K562 (cell line): ENCODE results near the gene RPL7A. TPM values are rescaled to one million over a fixed set of nuclear protein-coding genes. Genes with fewer than 3 reads are reported as not detected.

ENCODE experiments used
- ATAC-seq: fragments of 200-7000 bp; cut with Tn5 transposase; 3 replicates; pipeline ENCODE4 v1.9.1; 2020; ENCODE audit warnings: moderate library complexity
- BruUV-seq: library from RNA; stranded (reverse); fragments of 400-500 nt; replicated peaks from 2 replicates; lab custom pipeline; 2021; lab: Mats Ljungman, UMichigan
- CTCF ChIA-PET: fragments of 300-600 bp; formaldehyde crosslinking; extraction: SDS; loops from one replicate; lab custom pipeline; 2021; ENCODE audit warnings: low intra/inter-chr PET ratio; lab: Yijun Ruan, JAX
- POLR2A ChIA-PET: fragments of 300-600, 350-650 bp; sonication (Branson Sonifier 250); formaldehyde crosslinking; extraction: SDS; loops from one replicate; lab custom pipeline; 2021; ENCODE audit warnings: antibody characterized with exemption, inconsistent platforms; lab: Yijun Ruan, JAX
- DNase-seq, 4 experiments: peaks; one replicate each; pipeline versions ENCODE4 v3.0.0 to v3.0.0-alpha.2; 2011 to 2018; ENCODE audit warnings: low spot score in 3 of 4, mixed read lengths in 3 of 4; ENCODE audit errors: extremely low read depth in 1 of 4
- FAIRE-seq: peaks from 2 replicates; lab custom pipeline; 2011; peaks lifted over from hg19 to GRCh38; lab: Jason Lieb, UNC
- H2AFZ ChIP-seq: 2 replicates; pipeline ENCODE4 v1.6.0; 2011; ENCODE audit warnings: low read depth, low read length, control low read depth, inconsistent platforms
- H3K27ac ChIP-seq: fragments of 200-600 bp; 3 replicates; pipeline ENCODE4 v1.8.0; 2011; ENCODE audit warnings: low read depth, mild to moderate bottlenecking, control low read depth, inconsistent platforms, low read length, moderate library complexity, mixed read lengths; ENCODE audit errors: extremely low read depth
- H3K27me3 ChIP-seq, 2 experiments: fragments of 300-600 bp in 1 of 2; 2 replicates in 1 of 2; 3 replicates in 1 of 2; pipeline versions ENCODE4 v1.6.0 to v1.8.0; 2011; ENCODE audit warnings: inconsistent platforms in 2 of 2, low read length in 2 of 2, mild to moderate bottlenecking in 1 of 2, mixed read lengths in 1 of 2, moderate library complexity in 1 of 2; ENCODE audit not compliant: control insufficient read depth in 2 of 2, insufficient read depth in 2 of 2
- H3K36me3 ChIP-seq: fragments of 300-600 bp; 3 replicates; pipeline ENCODE4 v1.8.0; 2011; ENCODE audit warnings: mild to moderate bottlenecking, low read length, inconsistent platforms; ENCODE audit not compliant: control insufficient read depth, insufficient read depth
- H3K4me1 ChIP-seq, 2 experiments: fragments of 200-600 bp in 1 of 2; replicated peaks in 1 of 2; 2 replicates in 1 of 2; 3 replicates in 1 of 2; pipeline versions ENCODE4 v1.5.1 to v1.8.0; 2011; ENCODE audit warnings: inconsistent platforms in 2 of 2, low read length in 2 of 2, mild to moderate bottlenecking in 1 of 2, mixed read lengths in 1 of 2, moderate library complexity in 1 of 2; ENCODE audit not compliant: control insufficient read depth in 2 of 2, insufficient read depth in 2 of 2
- H3K4me2 ChIP-seq: 2 replicates; pipeline ENCODE4 v1.6.1; 2011; ENCODE audit warnings: low read length, control low read depth, inconsistent platforms, mixed read lengths; ENCODE audit not compliant: insufficient read depth
- H3K4me3 ChIP-seq: fragments of 200-600 bp; sonication (generic), shearing (Covaris generic); 2 replicates; pipeline ENCODE4 v1.5.1; 2016; ENCODE audit warnings: control low read depth, inconsistent platforms
- H3K79me2 ChIP-seq: fragments of 200-600 bp; 3 replicates; pipeline ENCODE4 v1.8.0; 2011; ENCODE audit warnings: low read length, inconsistent platforms; ENCODE audit not compliant: control insufficient read depth, insufficient read depth
- H3K9ac ChIP-seq, 2 experiments: 2 replicates each; pipeline versions ENCODE4 v1.6.0 to v1.6.1; 2011; ENCODE audit warnings: low read depth in 2 of 2, low read length in 2 of 2, control low read depth in 1 of 2, inconsistent platforms in 1 of 2, mild to moderate bottlenecking in 1 of 2, mixed read lengths in 1 of 2; ENCODE audit not compliant: insufficient read depth in 1 of 2
- H3K9me1 ChIP-seq: one replicate; pipeline ENCODE4 v1.6.0; 2011; ENCODE audit warnings: inconsistent platforms, mild to moderate bottlenecking, low read length, moderate library complexity; ENCODE audit not compliant: control insufficient read depth, insufficient read depth
- H3K9me3 ChIP-seq: replicated peaks from 2 replicates; pipeline ENCODE4 v1.5.1; 2011; ENCODE audit warnings: low read depth, low read length, inconsistent platforms; ENCODE audit not compliant: control insufficient read depth, insufficient read depth
- H4K20me1 ChIP-seq: replicated peaks from 2 replicates; pipeline ENCODE4 v1.6.1; 2011; ENCODE audit warnings: low read length, inconsistent platforms, mixed read lengths; ENCODE audit not compliant: control insufficient read depth, insufficient read depth
- ARNT ChIP-seq, 2 experiments: fragments of 450-650 bp; IDR thresholded peaks; 2 replicates each; pipeline ENCODE4 v1.6.1; 2016; ENCODE audit warnings: mild to moderate bottlenecking in 1 of 2
- CEBPG ChIP-seq, 3 experiments: fragments of 200-800 bp in 1 of 3; sonication (Bioruptor generic) in 1 of 3; sonication (generic) in 1 of 3; formaldehyde crosslinking in 1 of 3; IDR thresholded peaks in 2 of 3; conservative IDR thresholded peaks in 1 of 3; 2 replicates each; pipeline versions ENCODE4 v1.6.1 to v1.8.0; 2016 to 2022; ENCODE audit warnings: missing compliant biosample characterization in 2 of 3, missing genetic modification characterization in 2 of 3, mild to moderate bottlenecking in 1 of 3, missing genetic modification reagents in 1 of 3
- FOXA1 ChIP-seq: fragments of 450-650 bp; IDR thresholded peaks from 2 replicates; pipeline ENCODE4 v1.6.1; 2016; ENCODE audit warnings: mild to moderate bottlenecking, borderline replicate concordance
- FOXA3 ChIP-seq, 2 experiments: fragments of 450-650 bp in 1 of 2; sonication (generic) in 1 of 2; formaldehyde crosslinking; IDR thresholded peaks in 1 of 2; conservative IDR thresholded peaks in 1 of 2; 2 replicates each; pipeline versions ENCODE4 v1.4.0 to v1.8.0; 2020 to 2022; ENCODE audit warnings: mild to moderate bottlenecking in 2 of 2, missing genetic modification reagents in 1 of 2
- FOXP1 ChIP-seq: sonication (generic); formaldehyde crosslinking; IDR thresholded peaks from 2 replicates; pipeline ENCODE4 v1.8.0; 2022; ENCODE audit warnings: mild to moderate bottlenecking, missing genetic modification reagents
- KDM5B ChIP-seq: fragments of 200-600 bp; sonication (generic); IDR thresholded peaks from 2 replicates; pipeline ENCODE4 v1.6.1; 2012; ENCODE audit warnings: low read depth, mild to moderate bottlenecking, moderate library complexity, low read length, control low read depth, inconsistent platforms; ENCODE audit not compliant: insufficient replicate concordance
- PHF8 ChIP-seq: fragments of 200-600 bp; sonication (generic); IDR thresholded peaks from 2 replicates; pipeline ENCODE4 v1.6.1; 2012; ENCODE audit warnings: mixed run types, mild to moderate bottlenecking, inconsistent platforms, low read length, moderate library complexity, borderline replicate concordance
- RBBP5 ChIP-seq: fragments of 200-600 bp; sonication (generic); IDR thresholded peaks from 2 replicates; pipeline ENCODE4 v1.6.1; 2012; ENCODE audit warnings: borderline replicate concordance, mild to moderate bottlenecking, low read length, control low read depth, inconsistent platforms; ENCODE audit not compliant: insufficient read depth, poor library complexity, severe bottlenecking
- SAP30 ChIP-seq: fragments of 200-600 bp; sonication (generic); IDR thresholded peaks from 2 replicates; pipeline ENCODE4 v1.6.1; 2012; ENCODE audit warnings: borderline replicate concordance, low read depth, mild to moderate bottlenecking, moderate library complexity, low read length, control low read depth, inconsistent platforms; ENCODE audit not compliant: insufficient read depth, poor library complexity, severe bottlenecking
- TEAD1 ChIP-seq, 2 experiments: fragments of 450-650 bp in 1 of 2; sonication (generic) in 1 of 2; formaldehyde crosslinking; IDR thresholded peaks; 2 replicates each; pipeline versions ENCODE4 v1.4.0 to v1.8.0; 2020 to 2022; ENCODE audit warnings: mild to moderate bottlenecking in 2 of 2, missing genetic modification reagents in 1 of 2
- ZFX ChIP-seq: sonication (generic); formaldehyde crosslinking; IDR thresholded peaks from 2 replicates; pipeline ENCODE4 v1.8.0; 2022; ENCODE audit warnings: mild to moderate bottlenecking, missing genetic modification reagents, moderate library complexity
- ZNF232 ChIP-seq: sonication (generic); formaldehyde crosslinking; IDR thresholded peaks from 2 replicates; pipeline ENCODE4 v1.8.0; 2022; ENCODE audit warnings: mild to moderate bottlenecking, missing genetic modification reagents
- WGBS: fragments of 100-300 bp; shearing (Covaris generic); methylation state at CpG from one replicate; pipeline ENCODE4 v1.1.6; 2016; ENCODE audit warnings: low coverage, mixed read lengths; ENCODE audit not compliant: insufficient coverage; ENCODE audit errors: missing lambda C conversion rate; 5-methylcytosine and 5-hydroxymethylcytosine counted together
- in situ Hi-C: fragments of 300-500 bp; cut with MboI; formaldehyde crosslinking; loops from 4 replicates; pipeline ENCODE4 v1.15.0; 2018; ENCODE audit warnings: inconsistent platforms, mixed read lengths
- intact Hi-C: fragments of 100-400 bp; cut with micrococcal nuclease; formaldehyde crosslinking; loops from 2 replicates; pipeline ENCODE4 v1.14.2; 2022
- polyA plus RNA-seq, 8 experiments: library from polyadenylated mRNA; depleted of rRNA in 4 of 8; stranded (reverse) in 5 of 8; unstranded in 3 of 8; fragments of >200 nt; fragmentation: Nextera tagmentation in 2 of 8; fragmentation: Illumina TruSeq in 1 of 8; extraction: Ambion mirVana in 2 of 8; extraction: Trizol in 1 of 8; gene quantifications; 2 replicates each; pipeline versions ENCODE4 v1.2.1 to v1.2.3, GENCODE V29; 2011 to 2014; ENCODE audit warnings: inconsistent platforms in 1 of 8, missing spikeins in 1 of 8
- total RNA-seq, 7 experiments: library from RNA; depleted of rRNA in 6 of 7; stranded (reverse); fragments of >200 nt in 6 of 7; fragmentation: Illumina TruSeq in 2 of 7; extraction: Trizol in 2 of 7; gene quantifications; 2 replicates each; pipeline versions ENCODE4 v1.2.1 to v1.2.3, GENCODE V29; 2011 to 2021; ENCODE audit warnings: low replicate concordance in 1 of 7

Gene RPL7A
- total and polyA plus RNA-seq, 9 of the 15 experiments (the other 6 are each of a cell fraction or from before 2014, with no cell fraction given): 1,935 to 3,760 (median 2,652) TPM

- H4K20me1 ChIP-seq: peaks cover 32% of the 10 kb centered on the region; the same call in 1 of the 2 replicates
- 87% methylated on average over 7 of the region's 7 CpGs for WGBS
- peak; percentile 35 for TF ChIP-seq KDM5B
- TF ChIP-seq FOXA1: no peak
- no peak for TF ChIP-seq CEBPG (CRISPR knock-in tag; IDR thresholded peaks at IDR 0.05)
- TF ChIP-seq CEBPG (tag; conservative IDR thresholded peaks at IDR 0.05 in 1 of 2, IDR thresholded peaks at IDR 0.05 in 1 of 2): no peak
- TF ChIP-seq, all 486 proteins: peak for 1
- FAIRE-seq (no peak), DNase-seq (no peak), ATAC-seq (no peak)
- Histone ChIP-seq H2AFZ (no peak overlapping the region), H3K36me3 (peaks cover 71% of the 10 kb centered on the region), H3K9ac (peak overlapping the region in 1 of 2 experiments; percentile 69; a peak in 2 of 4 replicates), H3K27me3 (no peaks in the 10 kb centered on the region), H3K9me3 (no peaks in the 10 kb centered on the region), H3K9me1 (peaks cover 3% of the 10 kb centered on the region), H3K4me2 (peak overlapping the region; percentile 86; the same call in 1 of the 2 replicates), H3K4me1 (peaks cover 17 to 44% of the 10 kb centered on the region in 2 experiments; a peak in 4 of 5 replicates), H3K4me3 (peak overlapping the region; percentile 3; the same call in 1 of the 2 replicates), H3K27ac (no peak overlapping the region), H3K79me2 (peaks cover 48% of the 10 kb centered on the region)
- POLR2A ChIA-PET: interaction anchor here (0.6 to 7.4 kb wide), 12 partner anchors 9 to 184 kb away, joined by 3 to 109 read pairs (median 4); no protein-coding TSS in a partner anchor
- CTCF ChIA-PET: no interaction called here
- in situ Hi-C loops: no loop called here
- no TSS peak for BruUV-seq
- intact Hi-C loops: no loop called here
Measured at GRCh38 chr9:133354766-133355165, 6.7 kb downstream of the RPL7A start.

DNA sequence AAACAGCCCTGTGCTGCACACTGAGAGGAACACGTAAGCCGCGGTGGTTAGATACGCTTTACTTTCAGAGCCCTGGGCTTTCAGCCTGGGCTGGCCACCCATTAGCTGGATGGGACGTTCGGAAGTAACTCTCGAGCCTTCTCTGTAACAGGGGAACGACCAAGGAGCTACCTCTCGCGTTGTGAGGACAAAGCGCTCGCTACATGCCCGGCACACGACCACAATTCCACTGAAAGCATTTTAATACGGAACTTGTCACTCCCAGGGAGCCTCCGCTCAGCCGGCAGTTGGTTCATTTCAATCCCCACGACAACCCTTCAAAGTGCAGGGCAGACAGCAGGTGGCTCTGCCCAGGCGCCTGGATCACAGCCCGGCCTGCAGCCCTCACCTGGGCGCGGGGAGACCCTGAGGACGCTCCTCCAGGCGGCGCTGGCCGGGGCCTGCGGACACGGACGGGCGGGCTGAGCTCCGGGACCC lies 7.9 kb downstream of the RPL7A start:
- H3K4me1 ChIP-seq: peaks cover 17 to 45% of the 10 kb centered on the region in 2 experiments; a peak in 4 of 5 replicates
- TSS peak; percentile 76 for BruUV-seq
- no peak for TF ChIP-seq ARNT (IDR thresholded peaks at IDR 0.05)
- TF ChIP-seq ZFX (CRISPR knock-in tag): peak; percentile 43; the same call in 1 of the 2 replicates
- TF ChIP-seq TEAD1 (CRISPR knock-in tag; IDR thresholded peaks at IDR 0.05): peak in 1 of 2 experiments; percentile 37; a peak in 1 of 4 replicates
- TF ChIP-seq KDM5B: peak; percentile 41
- peak; percentile 37 for TF ChIP-seq RBBP5
- TF ChIP-seq SAP30: peak; percentile 27
- TF ChIP-seq FOXA3 (CRISPR knock-in tag; conservative IDR thresholded peaks at IDR 0.05 in 1 of 2, IDR thresholded peaks at IDR 0.05 in 1 of 2): peak in 1 of 2 experiments; percentile 26; a peak in 1 of 4 replicates
- TF ChIP-seq PHF8: peak; percentile 61; the same call in 1 of the 2 replicates
- TF ChIP-seq FOXP1 (CRISPR knock-in tag): peak; percentile 59; the same call in 1 of the 2 replicates
- no peak for TF ChIP-seq ZNF232 (CRISPR knock-in tag)
- intact Hi-C loops: no loop called here
- peak overlapping the region; percentile 80 to 96 for H3K9ac ChIP-seq
- ChIA-PET POLR2A (interaction anchor here (0.6 to 7.4 kb wide), 13 partner anchors 8 to 999 kb away, joined by 3 to 109 read pairs (median 3); partner anchors contain the start of genes MED22 and RPL7A), CTCF (no interaction called here)
- H4K20me1 ChIP-seq: peaks cover 36% of the 10 kb centered on the region
- peaks cover 71% of the 10 kb centered on the region for H3K36me3 ChIP-seq
- H3K9me3 ChIP-seq: no peaks in the 10 kb centered on the region
- no peak for FAIRE-seq
- in situ Hi-C loops: no loop called here
- H3K4me2 ChIP-seq: peak overlapping the region; percentile 86
- DNase-seq: no peak
- no peaks in the 10 kb centered on the region for H3K27me3 ChIP-seq
- peak overlapping the region; percentile 67 for H3K4me3 ChIP-seq
- no peak overlapping the region; the same call in 1 of the 2 replicates for H2AFZ ChIP-seq
- 2% methylated on average over 22 of the region's 31 CpGs for WGBS
- peak overlapping the region; percentile 48 for H3K27ac ChIP-seq
- peak; percentile 7 for ATAC-seq
- H3K79me2 ChIP-seq: peaks cover 37% of the 10 kb centered on the region
- no peaks in the 10 kb centered on the region for H3K9me1 ChIP-seq
